ENCODE measurements around the gene KRT86. TPM values are rescaled to one million over a fixed set of nuclear protein-coding genes. Genes with fewer than 3 reads are reported as not detected.
"Not testable (repeated sequence)": the region's sequence is repeated elsewhere in the genome, so short reads cannot be mapped to it uniquely, and the experiment has no call there.

The KRT86 gene
- total RNA-seq, 2 donors from 2014 or later: 0.56 to 2.1 TPM

GRCh38 chr12:52345041-52345440 is 70.6 kb downstream of the KRT86 start:
- H3K9me3 Mint-ChIP-seq; H3K36me3 Mint-ChIP-seq (ENCODE audit: low read depth); H3K27me3 Mint-ChIP-seq; H3K4me1 Mint-ChIP-seq; H3K4me3 Mint-ChIP-seq; H3K27ac Mint-ChIP-seq; ATAC-seq (replicated peaks): not testable (repeated sequence)

GRCh38 chr12:52346593-52346992 is 72.1 kb downstream of the KRT86 start:
- H3K4me3 Mint-ChIP-seq: no peak overlapping the region
- H3K36me3 Mint-ChIP-seq (ENCODE audit: low read depth): no peaks in the 10 kb centered on the region
- ATAC-seq (replicated peaks): no peak
- H3K27ac Mint-ChIP-seq: no peak overlapping the region
- peaks cover 7% of the 10 kb centered on the region for H3K27me3 Mint-ChIP-seq
- H3K4me1 Mint-ChIP-seq: peaks cover 1% of the 10 kb centered on the region
- no peaks in the 10 kb centered on the region for H3K9me3 Mint-ChIP-seq

- H3K4me1 Mint-ChIP-seq: peaks cover 6% of the 10 kb centered on the region
- no peak overlapping the region for H3K4me3 Mint-ChIP-seq
- ATAC-seq (replicated peaks): no peak
- no peaks in the 10 kb centered on the region for H3K9me3 Mint-ChIP-seq
- no peaks in the 10 kb centered on the region for H3K36me3 Mint-ChIP-seq (ENCODE audit: low read depth)
- peaks cover 7% of the 10 kb centered on the region for H3K27me3 Mint-ChIP-seq
- no peak overlapping the region for H3K27ac Mint-ChIP-seq
These were observed 72.6 kb downstream of the KRT86 start for GRCh38 chr12:52347016-52347415.

GRCh38 chr12:52347551-52348510 is 73.4 kb downstream of the KRT86 start:
- no peak for ATAC-seq (replicated peaks)
- Mint-ChIP-seq H3K27me3 (peaks cover 7% of the 10 kb centered on the region), H3K27ac (no peak overlapping the region), H3K4me1 (peaks cover 6% of the 10 kb centered on the region), H3K4me3 (no peak overlapping the region), H3K36me3 (ENCODE audit: low read depth) (no peaks in the 10 kb centered on the region), H3K9me3 (no peaks in the 10 kb centered on the region)

- Mint-ChIP-seq H3K27me3 (peaks cover 7% of the 10 kb centered on the region), H3K4me3 (no peak overlapping the region), H3K36me3 (ENCODE audit: low read depth) (no peaks in the 10 kb centered on the region), H3K9me3 (no peaks in the 10 kb centered on the region), H3K27ac (no peak overlapping the region), H3K4me1 (peaks cover 6% of the 10 kb centered on the region)
- ATAC-seq (replicated peaks): no peak
These were observed 74.8 kb downstream of the KRT86 start for GRCh38 chr12:52349196-52349595.

- ATAC-seq (replicated peaks): no peak
- Mint-ChIP-seq H3K27ac (no peak overlapping the region), H3K4me3 (no peak overlapping the region), H3K9me3 (no peaks in the 10 kb centered on the region), H3K4me1 (peaks cover 6% of the 10 kb centered on the region), H3K36me3 (ENCODE audit: low read depth) (no peaks in the 10 kb centered on the region), H3K27me3 (peaks cover 7% of the 10 kb centered on the region)
These were observed 75.7 kb downstream of the KRT86 start for GRCh38 chr12:52350021-52350620.

GRCh38 chr12:52350786-52351185 is 76.3 kb downstream of the KRT86 start:
- H3K27me3 Mint-ChIP-seq: peaks cover 7% of the 10 kb centered on the region
- ATAC-seq (replicated peaks): no peak
- H3K4me3 Mint-ChIP-seq: no peak overlapping the region
- no peaks in the 10 kb centered on the region for H3K9me3 Mint-ChIP-seq
- H3K4me1 Mint-ChIP-seq: peaks cover 6% of the 10 kb centered on the region
- H3K36me3 Mint-ChIP-seq (ENCODE audit: low read depth): no peaks in the 10 kb centered on the region
- no peak overlapping the region for H3K27ac Mint-ChIP-seq

- peak overlapping the region; percentile 15 for H3K27ac Mint-ChIP-seq
- no peaks in the 10 kb centered on the region for H3K36me3 Mint-ChIP-seq (ENCODE audit: low read depth)
- no peaks in the 10 kb centered on the region for H3K9me3 Mint-ChIP-seq
- H3K4me1 Mint-ChIP-seq: peaks cover 6% of the 10 kb centered on the region
- H3K4me3 Mint-ChIP-seq: peak overlapping the region; percentile 3
- peak; percentile 79 for ATAC-seq (replicated peaks)
- peaks cover 7% of the 10 kb centered on the region for H3K27me3 Mint-ChIP-seq
These were observed 77.0 kb downstream of the KRT86 start for GRCh38 chr12:52351196-52352059.

- no peak overlapping the region for H3K4me3 Mint-ChIP-seq
- no peaks in the 10 kb centered on the region for H3K36me3 Mint-ChIP-seq (ENCODE audit: low read depth)
- ATAC-seq (replicated peaks): no peak
- peaks cover 6% of the 10 kb centered on the region for H3K4me1 Mint-ChIP-seq
- H3K27me3 Mint-ChIP-seq: peaks cover 8% of the 10 kb centered on the region
- H3K27ac Mint-ChIP-seq: no peak overlapping the region
- no peaks in the 10 kb centered on the region for H3K9me3 Mint-ChIP-seq
These were observed 78.5 kb downstream of the KRT86 start for GRCh38 chr12:52352951-52353350.

- Mint-ChIP-seq H3K27ac (no peak overlapping the region), H3K27me3 (peaks cover 6% of the 10 kb centered on the region), H3K9me3 (no peaks in the 10 kb centered on the region), H3K4me3 (no peak overlapping the region), H3K36me3 (ENCODE audit: low read depth) (no peaks in the 10 kb centered on the region), H3K4me1 (peaks cover 6% of the 10 kb centered on the region)
- ATAC-seq (replicated peaks): no peak
These were observed 79.3 kb downstream of the KRT86 start for GRCh38 chr12:52353766-52354165.

GRCh38 chr12:52354200-52354599 is 79.8 kb downstream of the KRT86 start:
- no peak overlapping the region for H3K4me3 Mint-ChIP-seq
- H3K4me1 Mint-ChIP-seq: peaks cover 6% of the 10 kb centered on the region
- no peak overlapping the region for H3K27ac Mint-ChIP-seq
- no peaks in the 10 kb centered on the region for H3K9me3 Mint-ChIP-seq
- peaks cover 5% of the 10 kb centered on the region for H3K27me3 Mint-ChIP-seq
- H3K36me3 Mint-ChIP-seq (ENCODE audit: low read depth): no peaks in the 10 kb centered on the region
- ATAC-seq (replicated peaks): no peak

- no peaks in the 10 kb centered on the region for H3K9me3 Mint-ChIP-seq
- no peak overlapping the region for H3K4me3 Mint-ChIP-seq
- H3K36me3 Mint-ChIP-seq (ENCODE audit: low read depth): no peaks in the 10 kb centered on the region
- H3K27me3 Mint-ChIP-seq: peaks cover 4% of the 10 kb centered on the region
- H3K4me1 Mint-ChIP-seq: peaks cover 6% of the 10 kb centered on the region
- H3K27ac Mint-ChIP-seq: no peak overlapping the region
- ATAC-seq (replicated peaks): no peak
These were observed 80.7 kb downstream of the KRT86 start for GRCh38 chr12:52355176-52355575.

- ATAC-seq (replicated peaks): no peak
- no peaks in the 10 kb centered on the region for H3K36me3 Mint-ChIP-seq (ENCODE audit: low read depth)
- H3K4me3 Mint-ChIP-seq: no peak overlapping the region
- H3K9me3 Mint-ChIP-seq: no peaks in the 10 kb centered on the region
- H3K27ac Mint-ChIP-seq: no peak overlapping the region
- H3K4me1 Mint-ChIP-seq: peaks cover 6% of the 10 kb centered on the region
- H3K27me3 Mint-ChIP-seq: peaks cover 4% of the 10 kb centered on the region
These were observed 81.8 kb downstream of the KRT86 start for GRCh38 chr12:52356031-52356761.
